GM18517 (cell line): ENCODE data around the gene MAD1L1.
A peak's percentile ranks its signal among the peaks of the same experiment; 100 is the strongest.

Experiments
- ATAC-seq: cut with Tn5 transposase; IDR thresholded peaks from one replicate; pipeline ENCODE4 v1.9.1; 2021; ENCODE audit warnings: mild to moderate bottlenecking, moderate library complexity; ENCODE audit not compliant: unreplicated experiment

Gene MAD1L1

GRCh38 chr7:2051707-2052656 is 180.8 kb downstream of the MAD1L1 start:
- no peak for ATAC-seq

GRCh38 chr7:2050511-2050866 is 182.3 kb downstream of the MAD1L1 start:
- ATAC-seq, result no peak

GRCh38 chr7:2049782-2050510 is 182.8 kb downstream of the MAD1L1 start:
- ATAC-seq, result no peak

GRCh38 chr7:2049111-2049781 is 183.5 kb downstream of the MAD1L1 start:
- ATAC-seq, result no peak

- ATAC-seq, result no peak
These were observed 184.2 kb downstream of the MAD1L1 start for GRCh38 chr7:2048531-2048930.

DNA sequence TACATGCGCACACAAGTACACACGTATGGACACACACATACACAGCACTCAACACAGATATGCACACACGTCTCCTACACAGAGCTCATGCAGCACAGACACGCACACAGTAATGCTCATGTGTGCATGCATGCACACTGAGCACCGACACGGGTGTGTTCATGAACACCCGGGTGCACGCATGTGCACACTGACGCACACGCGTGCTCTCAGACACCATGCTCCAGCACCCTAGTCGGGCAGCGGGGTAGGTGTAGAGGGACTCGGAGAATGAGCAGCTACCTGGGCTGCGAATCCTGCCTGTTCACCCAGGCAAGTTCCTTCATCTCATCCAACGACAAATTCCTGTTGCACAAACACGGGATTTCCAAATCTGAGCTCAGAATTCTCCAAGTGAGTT is 184.7 kb downstream of the MAD1L1 start:
- ATAC-seq, result no peak

GRCh38 chr7:2046581-2047565 is 185.9 kb downstream of the MAD1L1 start:
- ATAC-seq, result no peak

DNA sequence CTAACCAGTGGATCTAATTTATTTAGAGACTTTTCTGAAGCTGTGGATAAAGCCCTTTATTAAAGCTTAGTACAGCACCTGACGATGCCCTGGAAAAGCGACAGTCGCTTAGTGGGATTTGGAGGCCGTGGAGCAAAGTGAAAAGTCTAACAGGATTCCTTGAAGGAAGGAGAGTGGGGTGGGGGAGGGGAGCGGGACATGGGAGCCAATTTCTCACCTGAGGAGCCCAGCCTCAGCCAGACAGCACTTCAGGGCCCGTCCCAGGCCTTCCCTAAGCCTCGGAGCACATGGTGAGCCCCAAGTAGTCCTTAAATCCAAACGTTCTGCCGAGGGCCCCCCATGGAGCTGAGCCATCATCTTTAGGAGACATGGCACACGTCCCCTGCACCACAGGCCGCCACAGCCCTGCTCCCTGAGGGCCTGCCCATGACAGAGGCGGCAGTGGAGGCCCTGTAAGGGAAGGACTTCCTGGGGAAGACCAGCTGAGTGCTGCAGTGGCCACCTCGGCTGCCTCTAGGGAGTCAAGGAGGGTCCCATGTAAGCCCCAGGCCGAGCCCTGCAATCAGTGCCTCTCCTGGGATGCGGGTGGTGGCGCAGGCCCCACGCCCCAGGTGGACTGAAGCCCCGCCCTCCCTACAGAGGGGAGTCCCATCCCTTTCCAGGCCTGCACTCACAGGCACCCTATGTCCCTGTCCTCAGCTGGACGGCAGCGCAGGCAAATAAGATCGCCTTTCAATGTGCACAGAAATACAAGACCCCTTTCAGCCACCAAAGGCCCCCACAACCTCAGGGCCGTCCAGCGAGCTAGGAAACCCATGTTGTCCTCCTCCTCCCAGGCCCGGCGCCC is 187.0 kb downstream of the MAD1L1 start:
- ATAC-seq, result no peak

- ATAC-seq, result no peak
These were observed 187.8 kb downstream of the MAD1L1 start for GRCh38 chr7:2044883-2045471.

- ATAC-seq, result no peak
These were observed 188.3 kb downstream of the MAD1L1 start for GRCh38 chr7:2044311-2044882.

DNA sequence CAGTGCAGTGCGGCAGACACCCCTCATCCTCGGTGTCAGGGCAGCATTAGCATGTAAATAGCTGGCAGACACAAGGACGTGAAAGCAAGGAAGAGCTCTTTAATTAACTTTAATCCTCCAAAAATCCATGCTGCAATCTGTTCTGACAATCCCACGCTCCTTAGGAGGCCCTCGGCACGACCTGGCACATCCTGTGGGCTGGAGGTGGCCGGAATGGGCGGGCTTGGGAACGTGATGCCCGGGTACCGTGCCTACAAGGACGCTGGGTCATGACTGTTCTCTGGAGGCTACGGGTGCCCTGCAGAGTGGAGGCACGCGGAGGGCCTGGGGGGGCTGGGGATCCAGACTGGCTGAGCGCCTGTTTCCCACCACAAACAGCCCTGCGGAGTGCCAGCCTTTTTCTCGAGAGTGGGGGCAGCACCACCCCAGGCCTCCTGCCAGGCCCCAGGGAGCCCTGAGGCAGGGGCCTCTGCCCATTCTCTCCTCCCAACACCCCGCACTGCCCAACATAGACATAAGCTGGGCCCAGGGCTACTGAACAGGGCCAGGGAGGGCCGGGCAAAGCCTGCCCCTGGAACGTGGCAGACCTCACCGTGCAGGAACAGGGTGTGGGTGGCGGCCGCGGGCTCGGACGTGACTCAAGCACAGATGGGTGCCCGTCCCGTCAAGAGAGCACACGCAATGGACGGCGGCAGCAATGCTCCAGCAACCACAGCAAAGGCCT is 189.3 kb downstream of the MAD1L1 start:
- no peak for ATAC-seq

DNA sequence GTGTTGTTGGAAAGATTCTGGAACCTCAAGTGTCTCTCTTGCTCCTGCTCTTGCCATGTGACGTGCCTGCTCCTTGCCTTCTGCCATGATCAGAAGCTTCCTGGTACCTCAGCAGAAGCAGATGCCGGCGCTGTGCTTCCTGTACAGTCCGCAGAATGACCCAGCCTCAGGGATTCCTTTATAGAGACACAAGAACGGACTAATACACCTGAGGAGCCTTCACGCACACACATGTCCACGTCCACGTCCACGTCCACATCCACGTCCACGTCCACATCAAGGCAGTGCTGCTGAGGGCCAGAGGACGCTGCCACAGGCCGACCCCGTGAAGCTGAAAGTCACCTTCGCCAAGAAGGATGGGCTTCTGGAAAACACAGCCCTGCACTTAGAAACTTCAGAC is 190.1 kb downstream of the MAD1L1 start:
- ATAC-seq, result no peak

GRCh38 chr7:2041496-2042367 is 191.0 kb downstream of the MAD1L1 start:
- ATAC-seq, result no peak

DNA sequence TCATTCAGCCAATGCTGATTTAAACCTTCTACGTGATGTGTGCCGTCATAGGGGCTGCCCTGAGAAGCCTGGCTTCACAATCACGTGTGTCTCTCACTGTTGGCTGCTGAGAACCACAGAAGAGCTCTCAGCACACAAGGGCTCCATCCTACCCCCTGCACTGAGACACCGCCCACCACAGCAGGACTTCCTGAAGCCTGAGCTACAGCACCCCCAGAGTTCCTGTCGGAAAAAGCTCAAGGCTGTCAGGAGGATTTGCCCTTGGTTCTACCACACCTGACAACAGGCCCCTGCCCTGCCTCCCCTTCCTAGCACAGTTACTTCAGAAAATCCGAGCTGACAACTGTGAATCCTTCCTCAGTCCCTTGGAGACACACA is 191.9 kb downstream of the MAD1L1 start:
- ATAC-seq, result no peak

DNA sequence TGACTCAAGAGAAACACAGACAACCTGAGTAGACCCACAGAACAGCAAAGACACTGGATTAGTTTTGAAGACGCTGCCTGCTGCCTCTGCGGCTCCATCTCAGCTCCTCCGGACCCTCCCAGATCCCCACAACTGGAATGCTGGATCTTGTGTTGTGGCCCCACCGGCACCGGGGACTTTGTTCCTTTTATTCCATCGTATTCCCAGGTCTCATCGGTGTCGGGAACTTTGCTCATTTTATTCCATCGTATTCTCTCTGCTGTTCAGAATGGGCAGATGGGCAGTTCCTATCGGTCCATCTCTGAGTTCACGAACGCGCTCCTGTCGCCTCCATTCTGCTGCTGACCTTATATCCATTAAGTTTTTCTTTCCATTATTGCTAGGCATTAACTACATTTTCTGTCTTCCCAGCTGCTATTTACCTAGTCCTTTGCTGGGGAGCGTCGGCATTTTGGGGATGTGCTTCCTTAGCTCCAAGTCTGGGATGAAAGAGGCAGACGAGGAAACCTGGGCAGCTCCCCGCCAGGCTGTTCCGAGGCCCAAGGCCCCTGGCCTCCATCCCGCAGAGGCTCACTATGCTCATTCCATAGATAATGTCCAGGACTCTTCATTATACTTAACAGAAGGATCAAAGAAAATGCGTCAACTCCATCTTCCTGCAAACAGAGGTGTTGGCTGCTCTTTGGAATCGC is 192.4 kb downstream of the MAD1L1 start:
- no peak for ATAC-seq

DNA sequence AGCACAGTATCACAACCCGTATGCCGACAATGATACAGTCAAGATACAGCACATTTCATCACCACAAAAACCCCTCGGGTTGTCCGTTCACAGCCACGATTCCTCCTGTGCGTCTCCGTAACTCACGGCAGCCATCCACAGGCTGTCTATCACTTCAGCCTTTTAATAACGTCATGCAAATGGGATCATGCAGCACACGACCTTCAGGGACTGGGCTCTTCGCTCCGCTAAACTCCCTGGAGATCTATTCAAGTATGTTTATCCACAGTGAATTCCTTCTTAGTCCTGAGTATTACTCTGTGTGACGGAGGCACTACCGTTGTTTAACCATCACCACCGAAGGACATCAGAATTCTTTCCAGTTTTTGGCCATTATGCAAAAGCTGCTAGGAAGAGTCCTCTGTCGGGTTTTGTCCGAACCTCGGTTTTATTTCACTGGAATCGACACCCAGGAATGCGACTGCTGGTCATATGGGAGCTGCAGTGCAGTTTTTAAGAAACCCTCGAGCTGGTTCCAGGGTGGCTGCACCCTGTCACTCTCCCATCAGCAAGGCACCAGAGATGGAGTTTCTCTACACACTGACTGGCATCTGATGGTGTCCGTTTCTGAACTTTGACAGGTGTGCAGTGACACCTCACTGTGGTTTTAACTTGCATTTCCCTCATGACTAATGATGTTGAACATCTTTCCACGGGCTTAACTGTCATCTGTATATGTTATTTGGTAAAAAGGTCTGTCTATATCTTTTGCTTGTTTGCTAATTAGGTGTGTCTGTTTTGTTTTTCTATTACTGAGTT is 193.6 kb downstream of the MAD1L1 start:
- ATAC-seq, result peak; percentile 59
